Central memory CD4-positive, alpha-beta T cell (primary cell): ENCODE data around the gene DIP2B.
"Not testable (repeated sequence)": the region's sequence is repeated elsewhere in the genome, so short reads cannot be mapped to it uniquely, and the experiment has no call there.

Experiments used
- DNase-seq: peaks from one replicate; pipeline ENCODE4 v3.0.0; 2022

The DIP2B gene

GRCh38 chr12:50640321-50640939, 135.6 kb downstream of the DIP2B start:
- no peak for DNase-seq

GRCh38 chr12:50641566-50641965, 136.8 kb downstream of the DIP2B start:
- no peak for DNase-seq

- DNase-seq, result no peak
These were observed 137.3 kb downstream of the DIP2B start for GRCh38 chr12:50642035-50642451.

- no peak for DNase-seq
These were observed 138.0 kb downstream of the DIP2B start for GRCh38 chr12:50642761-50643160.

GRCh38 chr12:50647031-50647430, 142.2 kb downstream of the DIP2B start:
- no peak for DNase-seq

- DNase-seq, result no peak
These were observed 142.7 kb downstream of the DIP2B start for GRCh38 chr12:50647479-50647878.

- no peak for DNase-seq
These were observed 145.5 kb downstream of the DIP2B start for GRCh38 chr12:50650285-50650684.

GRCh38 chr12:50655374-50655921, 150.7 kb downstream of the DIP2B start:
- no peak for DNase-seq

- DNase-seq, result no peak
These were observed 154.5 kb downstream of the DIP2B start for GRCh38 chr12:50659260-50659659.

GRCh38 chr12:50659690-50660424, 155.1 kb downstream of the DIP2B start:
- no peak for DNase-seq

GRCh38 chr12:50660425-50660822, 155.6 kb downstream of the DIP2B start:
- DNase-seq, result no peak

- no peak for DNase-seq
These were observed 156.7 kb downstream of the DIP2B start for GRCh38 chr12:50661300-50662115.

- DNase-seq, result no peak
These were observed 157.3 kb downstream of the DIP2B start for GRCh38 chr12:50662116-50662510.

GRCh38 chr12:50665170-50665569, 160.4 kb downstream of the DIP2B start:
- DNase-seq, result no peak

- no peak for DNase-seq
These were observed 160.8 kb downstream of the DIP2B start for GRCh38 chr12:50665609-50666008.

- DNase-seq, result no peak
These were observed 161.2 kb downstream of the DIP2B start for GRCh38 chr12:50666023-50666422.

- DNase-seq, result no peak
These were observed 167.4 kb downstream of the DIP2B start for GRCh38 chr12:50672158-50672557.

GRCh38 chr12:50676756-50677155, 172.0 kb downstream of the DIP2B start:
- DNase-seq, result no peak

- DNase-seq, result no peak
These were observed 173.1 kb downstream of the DIP2B start for GRCh38 chr12:50677858-50678257.

- DNase-seq, result no peak
These were observed 174.0 kb downstream of the DIP2B start for GRCh38 chr12:50678650-50679365.

GRCh38 chr12:50679612-50680011, 174.8 kb downstream of the DIP2B start:
- no peak for DNase-seq

GRCh38 chr12:50681064-50681463, 176.3 kb downstream of the DIP2B start:
- DNase-seq, result not testable (repeated sequence)

GRCh38 chr12:50685641-50686040, 180.9 kb downstream of the DIP2B start:
- DNase-seq, result no peak
